Activated CD4-positive, alpha-beta T cell treated with anti-CD3 and anti-CD28 coated beads, Interleukin-2, amount 10 ng/mL, durations not matched to agents 7 days and 5 days (primary cell): Measurements from ENCODE around the gene ST7L. TPM values are rescaled to one million over a fixed set of nuclear protein-coding genes. Genes with fewer than 3 reads are reported as not detected.
"Not testable (repeated sequence)": the region's sequence is repeated elsewhere in the genome, so short reads cannot be mapped to it uniquely, and the experiment has no call there.

Experiments used
- CTCF ChIA-PET: fragments of 350-600 bp; sonication (Branson Sonifier 250); formaldehyde crosslinking; loops from one replicate; lab custom pipeline; 2021; ENCODE audit warnings: antibody characterized with exemption; lab: Charles Lee
- POLR2A ChIA-PET: fragments of 350-600 bp; sonication (Branson Sonifier 250); formaldehyde crosslinking; loops from one replicate; lab custom pipeline; 2021; ENCODE audit warnings: antibody characterized with exemption; lab: Charles Lee
- DNase-seq: peaks from one replicate; pipeline ENCODE4 v3.0.0-alpha.2; 2020
- H3K27ac Mint-ChIP-seq: one replicate; pipeline ENCODE4 v1.8.0; 2021; ENCODE audit warnings: mild to moderate bottlenecking, moderate library complexity, mixed read lengths
- H3K27me3 Mint-ChIP-seq: one replicate; pipeline ENCODE4 v1.8.0; 2021; ENCODE audit warnings: mixed read lengths
- H3K36me3 Mint-ChIP-seq: one replicate; pipeline ENCODE4 v1.8.0; 2021; ENCODE audit warnings: low read depth, mixed read lengths
- H3K4me1 Mint-ChIP-seq: one replicate; pipeline ENCODE4 v1.8.0; 2021; ENCODE audit warnings: mixed read lengths
- H3K4me3 Mint-ChIP-seq: one replicate; pipeline ENCODE4 v1.8.0; 2021; ENCODE audit warnings: mild to moderate bottlenecking, moderate library complexity, mixed read lengths
- H3K9me3 Mint-ChIP-seq: one replicate; pipeline ENCODE4 v1.8.0; 2021; ENCODE audit warnings: mixed read lengths
- total RNA-seq, 2 experiments: library from RNA; stranded (reverse); gene quantifications; one replicate each; pipeline ENCODE4 v1.2.3, GENCODE V29; 2021

The ST7L gene
- total RNA-seq, 2 experiments from 2014 or later = 13.8 to 18.5 TPM

DNA sequence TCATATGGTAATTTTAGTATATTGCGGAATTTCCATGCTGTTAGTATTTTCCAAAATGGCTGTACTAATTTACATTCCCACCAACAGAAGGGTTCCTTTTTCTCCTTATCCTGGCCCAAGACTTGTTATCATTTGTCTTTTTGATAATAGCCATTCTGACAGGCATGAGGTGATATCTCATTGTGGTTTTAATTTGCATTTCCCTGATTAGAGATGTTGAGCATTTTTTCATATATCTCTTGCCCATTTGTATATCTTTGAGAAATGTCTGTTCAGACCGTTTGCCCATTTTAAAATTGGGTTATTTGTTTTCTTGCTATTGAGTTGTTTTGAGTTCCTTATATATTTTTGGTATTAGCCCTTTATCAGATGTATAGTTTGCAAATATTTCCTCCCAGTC is 14.7 kb upstream of the ST7L start:
- Mint-ChIP-seq H3K4me1 (peaks cover 68% of the 10 kb centered on the region), H3K36me3 (peaks cover 42% of the 10 kb centered on the region), H3K4me3 (no peak overlapping the region), H3K9me3 (no peaks in the 10 kb centered on the region), H3K27me3 (no peaks in the 10 kb centered on the region), H3K27ac (no peak overlapping the region)
- DNase-seq = no peak
- POLR2A ChIA-PET = no interaction called here
- CTCF ChIA-PET = interaction anchor here (1.1 kb wide), 1 partner anchor 23 kb away, joined by 3 read pairs; no protein-coding TSS in a partner anchor

DNA sequence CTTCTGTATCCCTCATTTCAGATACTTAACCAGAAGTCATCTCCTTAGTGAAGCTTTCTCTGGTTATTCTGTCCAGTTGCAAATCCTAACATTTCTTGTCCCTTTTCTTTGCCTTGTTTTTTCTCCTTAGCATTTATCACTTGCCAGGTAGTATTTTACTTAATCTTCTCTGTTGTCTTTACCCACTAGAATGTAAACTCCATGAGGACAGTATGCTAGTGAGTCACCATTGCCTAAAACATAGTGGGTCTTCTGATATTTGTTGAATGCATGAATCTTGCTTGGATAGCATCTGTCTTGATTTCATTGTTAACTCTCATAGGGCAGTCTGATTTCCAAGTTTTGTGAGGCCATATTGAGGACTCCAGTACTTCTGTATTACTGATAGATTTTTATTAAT is 10.3 kb upstream of the ST7L start:
- no peak overlapping the region for H3K27ac Mint-ChIP-seq

DNA sequence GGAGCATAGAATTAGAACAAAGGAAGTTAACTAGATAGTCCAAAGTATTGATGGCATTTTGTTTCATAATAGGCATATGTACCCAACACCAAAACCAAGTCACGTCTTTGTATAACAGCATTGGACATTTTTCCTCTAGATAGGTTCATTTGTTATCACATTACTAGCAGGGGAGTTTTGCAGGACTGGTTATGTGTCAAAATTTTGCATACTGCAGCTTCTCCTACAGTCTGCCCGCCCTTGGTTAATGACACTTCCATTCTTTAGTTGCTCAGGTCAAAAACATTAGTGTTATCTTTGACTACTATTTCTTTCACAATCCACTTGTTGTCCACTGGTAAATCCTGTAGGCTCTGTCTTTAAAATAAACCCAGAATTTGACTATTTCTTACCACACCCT is 9.6 kb upstream of the ST7L start:
- Mint-ChIP-seq H3K27me3 (no peaks in the 10 kb centered on the region), H3K27ac (no peak overlapping the region), H3K36me3 (peaks cover 68% of the 10 kb centered on the region), H3K9me3 (no peaks in the 10 kb centered on the region), H3K4me3 (no peak overlapping the region), H3K4me1 (peaks cover 76% of the 10 kb centered on the region)
- ChIA-PET POLR2A (no interaction called here), CTCF (interaction anchor here (1.1 kb wide), 1 partner anchor 8 kb away, joined by 3 read pairs; no protein-coding TSS in a partner anchor)
- no peak for DNase-seq

More for the DNA sequence above, 10.3 kb upstream of the ST7L start:
- Mint-ChIP-seq H3K27me3 (no peaks in the 10 kb centered on the region), H3K4me1 (peaks cover 80% of the 10 kb centered on the region), H3K4me3 (no peak overlapping the region), H3K36me3 (peaks cover 69% of the 10 kb centered on the region), H3K9me3 (no peaks in the 10 kb centered on the region)
- no peak for DNase-seq
- CTCF ChIA-PET = interaction anchor here (0.7 kb wide), 1 partner anchor 20 kb away, joined by 3 read pairs; no protein-coding TSS in a partner anchor
- POLR2A ChIA-PET = no interaction called here

DNA sequence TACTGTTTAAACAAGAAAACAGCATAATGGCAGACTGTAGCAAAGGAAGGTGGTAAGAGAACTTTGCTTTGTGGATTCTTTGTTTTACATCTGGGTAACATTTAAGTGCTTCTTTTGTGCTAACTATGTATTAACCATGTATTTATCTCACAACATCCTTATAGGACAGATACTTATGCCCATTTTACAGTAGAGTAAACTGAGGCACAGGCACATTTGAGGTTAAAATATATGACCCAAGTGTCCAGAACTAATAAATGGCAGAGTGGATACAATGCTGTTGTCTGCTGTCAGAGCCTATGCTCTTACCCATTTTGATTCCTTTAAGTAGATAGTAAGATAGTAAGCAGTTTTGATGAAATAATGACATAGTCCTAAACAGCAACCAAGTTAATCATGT is 7.9 kb upstream of the ST7L start:
- DNase-seq = no peak
- ChIA-PET POLR2A (no interaction called here), CTCF (no interaction called here)
- Mint-ChIP-seq H3K4me1 (peaks cover 75% of the 10 kb centered on the region), H3K9me3 (no peaks in the 10 kb centered on the region), H3K36me3 (peaks cover 66% of the 10 kb centered on the region), H3K4me3 (no peak overlapping the region), H3K27me3 (no peaks in the 10 kb centered on the region), H3K27ac (no peak overlapping the region)

GRCh38 chr1:112626193-112626592 is 7.3 kb upstream of the ST7L start:
- H3K9me3 Mint-ChIP-seq = no peaks in the 10 kb centered on the region
- H3K27ac Mint-ChIP-seq = no peak overlapping the region
- H3K36me3 Mint-ChIP-seq = peaks cover 65% of the 10 kb centered on the region
- H3K4me1 Mint-ChIP-seq = peaks cover 72% of the 10 kb centered on the region
- ChIA-PET CTCF (interaction anchor here (0.7 kb wide), 1 partner anchor 22 kb away, joined by 4 read pairs; no protein-coding TSS in a partner anchor), POLR2A (no interaction called here)
- DNase-seq = no peak
- H3K27me3 Mint-ChIP-seq = no peaks in the 10 kb centered on the region
- H3K4me3 Mint-ChIP-seq = no peak overlapping the region

DNA sequence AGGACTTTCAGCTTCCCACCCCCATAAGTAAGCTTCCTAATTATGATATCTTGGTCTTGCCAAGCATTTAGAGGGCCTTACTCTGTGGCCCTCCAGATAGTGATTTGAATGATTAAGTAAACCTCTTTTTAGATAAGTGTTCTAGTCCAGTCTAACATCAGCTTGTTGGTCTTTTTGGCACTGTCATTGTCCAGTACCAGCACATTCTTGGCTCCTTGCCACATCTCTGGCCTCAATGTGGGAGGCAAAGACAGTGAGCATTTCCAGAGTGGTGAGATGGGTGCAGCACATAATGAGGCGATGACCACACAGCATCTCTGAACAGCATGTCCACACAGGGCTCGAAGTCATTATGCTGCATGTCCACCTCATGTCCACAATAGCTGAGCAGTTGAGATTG is 6.8 kb upstream of the ST7L start:
- Mint-ChIP-seq H3K36me3 (peaks cover 65% of the 10 kb centered on the region), H3K4me1 (peaks cover 71% of the 10 kb centered on the region), H3K9me3 (no peaks in the 10 kb centered on the region), H3K4me3 (no peak overlapping the region), H3K27ac (no peak overlapping the region), H3K27me3 (no peaks in the 10 kb centered on the region)
- ChIA-PET CTCF (interaction anchor here (0.7 kb wide), 1 partner anchor 22 kb away, joined by 4 read pairs; no protein-coding TSS in a partner anchor), POLR2A (no interaction called here)
- DNase-seq = no peak

- H3K4me3 Mint-ChIP-seq, CTCF ChIA-PET, H3K9me3 Mint-ChIP-seq, POLR2A ChIA-PET, DNase-seq, H3K27me3 Mint-ChIP-seq: not testable (repeated sequence)
- Mint-ChIP-seq H3K36me3 (peaks cover 68% of the 10 kb centered on the region), H3K27ac (peak overlapping the region; percentile 65), H3K4me1 (peaks cover 67% of the 10 kb centered on the region)
These were observed 5.6 kb upstream of the ST7L start for GRCh38 chr1:112624493-112624892.

DNA sequence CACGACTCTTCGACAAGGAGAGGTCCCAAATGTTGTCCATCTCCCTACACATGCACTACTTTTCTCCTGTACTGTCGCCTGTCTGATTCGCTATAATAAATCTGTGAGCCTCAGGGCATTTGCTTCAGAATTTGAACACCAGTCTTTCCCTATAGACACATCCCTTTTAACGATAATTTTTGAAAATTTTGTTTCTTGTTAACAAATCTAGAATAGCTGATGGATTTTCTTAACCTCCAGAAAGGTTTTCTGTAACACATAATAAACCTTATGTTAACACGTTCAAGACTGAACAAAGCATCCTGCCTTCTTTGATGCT is 1.4 kb upstream of the ST7L start:
- H3K36me3 Mint-ChIP-seq = peaks cover 46% of the 10 kb centered on the region
- no peaks in the 10 kb centered on the region for H3K27me3 Mint-ChIP-seq
- peak overlapping the region; percentile 99 for H3K4me3 Mint-ChIP-seq
- no peak for DNase-seq
- H3K27ac Mint-ChIP-seq = peak overlapping the region; percentile 100
- H3K4me1 Mint-ChIP-seq = peaks cover 44% of the 10 kb centered on the region
- H3K9me3 Mint-ChIP-seq = no peaks in the 10 kb centered on the region
- ChIA-PET CTCF (no interaction called here), POLR2A (no interaction called here)

GRCh38 chr1:112619518-112620376 is 806 bp upstream of the ST7L start, which contains the start of gene CAPZA1:
Gene CAPZA1 (plus strand): TSS chr1:112619832. CDS start chr1:112619845, 13 bp downstream.
- Mint-ChIP-seq H3K9me3 (no peaks in the 10 kb centered on the region), H3K4me3 (peak within 1 kb of the TSS; percentile 99), H3K4me1 (peaks cover 38% of the 10 kb centered on the region), H3K36me3 (peaks cover 40% of the 10 kb centered on the region), H3K27me3 (no peaks in the 10 kb centered on the region), H3K27ac (peak within 1 kb of the TSS; percentile 100)
- peak; percentile 93 for DNase-seq
- ChIA-PET CTCF (interaction anchor here (0.7 to 1.5 kb wide), 3 partner anchors 55 to 229 kb away, joined by 3 to 5 read pairs (median 3); partner anchors contain the start of genes MOV10 and PPM1J), POLR2A (interaction anchor here (0.7 to 1.5 kb wide), 2 partner anchors 55 to 115 kb away, joined by 3 to 4 read pairs; partner anchors contain the start of gene MOV10)

DNA sequence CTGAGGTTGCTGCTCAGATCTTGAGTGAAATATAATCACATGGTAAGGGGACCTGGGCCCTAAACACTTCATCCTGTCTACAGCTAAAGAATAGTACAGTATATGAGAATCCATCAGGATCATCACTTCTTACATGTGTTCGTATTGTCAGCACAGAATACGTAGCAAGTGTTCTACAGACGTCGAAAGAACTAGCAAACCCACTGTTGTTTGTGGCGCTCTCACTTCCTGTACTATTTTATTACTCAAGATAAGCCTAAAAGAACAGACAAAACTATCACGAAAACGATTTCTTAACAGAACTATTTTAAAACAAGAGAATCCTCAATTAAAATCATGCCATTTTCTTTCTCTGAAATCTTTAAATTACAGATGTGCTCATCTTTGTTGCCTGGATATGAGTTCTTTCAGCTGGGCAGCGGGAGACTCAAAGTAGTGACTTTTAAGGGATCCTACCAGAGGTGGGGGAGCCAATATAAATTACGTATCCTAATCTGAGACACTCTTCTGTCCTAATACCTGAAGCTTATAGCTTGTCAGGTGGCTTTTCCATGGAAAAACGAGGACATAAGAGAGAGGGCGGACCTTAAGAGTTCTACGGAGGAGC is 724 bp downstream of the ST7L start:
- H3K27me3 Mint-ChIP-seq = no peaks in the 10 kb centered on the region
- peaks cover 31% of the 10 kb centered on the region for H3K4me1 Mint-ChIP-seq
- H3K9me3 Mint-ChIP-seq = no peaks in the 10 kb centered on the region
- peak overlapping the region; percentile 100 for H3K27ac Mint-ChIP-seq
- H3K4me3 Mint-ChIP-seq = peak overlapping the region; percentile 99
- CTCF ChIA-PET = interaction anchor here (0.6 to 2.2 kb wide), 5 partner anchors 9 to 227 kb away, joined by 3 to 7 read pairs (median 4); partner anchors contain the start of genes MOV10 and PPM1J
- POLR2A ChIA-PET = interaction anchor here (0.6 to 1.5 kb wide), 2 partner anchors 56 to 115 kb away, joined by 3 to 4 read pairs; partner anchors contain the start of gene MOV10
- peak; percentile 55 for DNase-seq
- H3K36me3 Mint-ChIP-seq = peaks cover 34% of the 10 kb centered on the region

DNA sequence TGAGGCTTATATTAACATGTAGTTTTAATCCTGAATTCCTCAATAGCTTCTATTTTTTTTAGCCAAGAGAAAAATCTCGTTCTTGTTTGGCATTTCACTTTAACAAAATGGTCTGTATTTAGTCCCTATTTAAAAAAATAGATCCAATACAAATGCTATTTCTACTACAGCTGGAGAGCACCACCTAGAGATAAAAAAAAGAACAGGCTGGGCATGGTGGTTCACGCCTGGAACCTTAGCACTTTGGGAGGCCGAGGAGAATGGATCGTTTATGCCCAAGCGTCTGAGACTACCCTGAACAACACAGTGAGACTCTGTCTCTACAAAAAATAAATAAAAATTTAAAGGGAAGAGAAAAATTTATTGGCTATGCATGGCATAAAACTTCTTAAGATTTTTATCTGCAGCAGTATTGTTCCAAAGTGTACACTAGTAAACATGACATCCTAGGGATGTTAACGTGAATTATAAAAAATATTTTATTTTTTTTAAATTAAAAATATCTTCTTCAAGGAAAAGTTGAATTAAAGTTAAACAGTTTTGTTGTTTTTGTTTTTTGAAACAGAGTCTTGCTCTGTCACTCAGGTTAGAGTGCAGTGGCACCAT is 4.4 kb downstream of the ST7L start:
- H3K9me3 Mint-ChIP-seq = no peaks in the 10 kb centered on the region
- no peaks in the 10 kb centered on the region for H3K27me3 Mint-ChIP-seq
- H3K36me3 Mint-ChIP-seq = peaks cover 18% of the 10 kb centered on the region
- ChIA-PET CTCF (interaction anchor here (0.7 to 1.6 kb wide), 6 partner anchors 113 to 313 kb away, joined by 3 to 7 read pairs (median 5); no protein-coding TSS in a partner anchor), POLR2A (no interaction called here)
- H3K4me1 Mint-ChIP-seq = peaks cover 25% of the 10 kb centered on the region
- no peak overlapping the region for H3K4me3 Mint-ChIP-seq
- peak overlapping the region; percentile 33 for H3K27ac Mint-ChIP-seq
- DNase-seq = peak; percentile 29

DNA sequence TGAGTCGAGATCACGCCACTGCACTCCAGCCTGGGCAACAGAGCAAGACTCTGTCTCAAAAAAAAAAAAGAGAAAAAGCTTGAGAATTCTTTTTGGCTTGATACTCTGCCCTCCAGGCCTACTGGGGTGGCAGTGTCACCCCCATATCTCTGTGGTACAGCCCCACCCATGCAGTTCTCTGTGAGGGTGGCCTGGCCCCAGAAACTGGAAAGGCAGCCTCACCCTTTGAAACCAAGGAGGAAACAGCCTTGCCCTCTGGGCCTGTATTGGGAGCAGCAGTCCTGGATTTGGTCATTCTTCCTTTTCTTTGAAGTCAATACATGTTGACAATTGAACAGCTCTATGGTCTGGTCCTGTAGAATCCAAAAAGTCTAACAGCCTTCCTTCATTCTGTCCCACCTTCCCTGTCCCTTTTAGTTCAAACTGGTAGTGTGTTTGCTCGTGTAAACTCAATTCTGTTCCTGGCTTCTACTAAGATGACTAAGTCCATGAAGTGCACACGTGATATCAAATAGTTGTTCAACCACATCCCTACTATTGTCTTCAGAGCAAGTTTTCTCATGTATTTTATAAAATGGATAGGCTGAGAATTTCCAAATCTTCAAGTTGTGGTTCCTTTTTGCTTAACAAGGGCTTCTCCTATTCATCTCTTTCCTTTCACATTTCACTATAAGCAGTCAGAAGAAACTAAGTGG is 13.2 kb downstream of the ST7L start:
- Mint-ChIP-seq H3K27me3 (no peaks in the 10 kb centered on the region), H3K27ac (no peak overlapping the region), H3K4me1 (peaks cover 11% of the 10 kb centered on the region), H3K9me3 (no peaks in the 10 kb centered on the region), H3K36me3 (peaks cover 31% of the 10 kb centered on the region), H3K4me3 (no peak overlapping the region)
- ChIA-PET CTCF (interaction anchor here (0.6 to 0.9 kb wide), 4 partner anchors 104 to 553 kb away, joined by 3 to 5 read pairs (median 3); no protein-coding TSS in a partner anchor), POLR2A (no interaction called here)
- no peak for DNase-seq
